Mucosa of descending colon (tissue), 3 donors: ENCODE measurements around the gene CFAP61. TPM values are rescaled to one million over a fixed set of nuclear protein-coding genes. Genes with fewer than 3 reads are reported as not detected.

ENCODE experiments used
- ATAC-seq: fragments of 200-7000 bp; cut with Tn5 transposase; one replicate; pipeline ENCODE4 v1.9.1; 2020; ENCODE audit warnings: mild to moderate bottlenecking, moderate library complexity
- DNase-seq, 3 donors: peaks; one replicate each; pipeline ENCODE4 v3.0.0-alpha.2; 2020
- H3K36me3 ChIP-seq: fragments of 200-600 bp; one replicate; pipeline ENCODE4 v1.8.0; 2021; ENCODE audit warnings: low read depth, mild to moderate bottlenecking
- H3K4me1 ChIP-seq: fragments of 200-600 bp; one replicate; pipeline ENCODE4 v1.8.0; 2021; ENCODE audit warnings: low read depth, mild to moderate bottlenecking
- H3K4me3 ChIP-seq: fragments of 200-600 bp; one replicate; pipeline ENCODE4 v1.8.0; 2021; ENCODE audit warnings: mild to moderate bottlenecking
- H3K9me3 ChIP-seq: fragments of 200-600 bp; one replicate; pipeline ENCODE4 v1.8.0; 2021; ENCODE audit warnings: mild to moderate bottlenecking
- CTCF ChIP-seq: fragments of 200-600 bp; IDR thresholded peaks from one replicate; pipeline ENCODE4 v1.8.0; 2022; ENCODE audit warnings: antibody characterized with exemption, mild to moderate bottlenecking
- intact Hi-C, 2 donors: fragments of 100-400 bp; cut with DNase I in 1 of 2; cut with micrococcal nuclease in 1 of 2; formaldehyde crosslinking; loops; one replicate each; pipeline versions ENCODE4 v1.11.0 to v1.11.1; 2022; cut with DNase I, micrococcal nuclease
- total RNA-seq, 3 donors: library from RNA; stranded (reverse); fragmentation: NEBNext Ultra II Directional in 2 of 3; extraction: Animal tissue kit (Norgen Biotek cat#: 25700) in 2 of 3; gene quantifications; one replicate each; pipeline versions ENCODE4 v1.2.1 to v1.2.4, GENCODE V29; 2021 to 2023
- donor health status: DM: no; HTN: no; CAD: no; lungs with moderate emphysema.
- donor health status: DM: no; HTN: no; CAD: no.
- donor health status: DM: no; HTN: yes; CAD: no.

The CFAP61 gene
- total RNA-seq, 3 donors from 2014 or later, result 0.35 to 0.79 TPM; not detected in 1

DNA sequence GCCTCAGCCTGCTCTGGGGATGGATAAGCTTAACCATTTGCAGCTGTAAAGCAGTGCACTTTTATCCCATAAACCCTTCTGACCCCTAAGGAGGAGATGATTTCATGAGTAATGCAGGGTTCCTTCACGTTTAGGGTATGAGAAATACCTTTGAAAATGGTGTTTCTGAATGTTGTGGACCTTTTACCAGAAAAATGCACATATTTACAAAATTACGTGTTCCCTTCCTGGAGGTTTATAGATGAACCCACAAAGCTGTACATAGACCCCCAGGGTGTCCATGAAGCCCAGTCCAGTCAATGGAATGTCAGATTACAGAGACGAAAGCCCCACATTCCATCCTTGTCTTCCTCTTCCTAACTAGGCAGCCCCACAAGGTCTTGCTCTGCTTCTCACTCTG is 237.0 kb downstream of the CFAP61 start:
- Histone ChIP-seq H3K36me3 (no peaks in the 10 kb centered on the region), H3K4me3 (no peak overlapping the region), H3K9me3 (no peaks in the 10 kb centered on the region), H3K4me1 (no peaks in the 10 kb centered on the region)
- intact Hi-C loops, result no loop called here
- TF ChIP-seq CTCF, result no peak
- DNase-seq, result no peak
- ATAC-seq, result no peak

DNA sequence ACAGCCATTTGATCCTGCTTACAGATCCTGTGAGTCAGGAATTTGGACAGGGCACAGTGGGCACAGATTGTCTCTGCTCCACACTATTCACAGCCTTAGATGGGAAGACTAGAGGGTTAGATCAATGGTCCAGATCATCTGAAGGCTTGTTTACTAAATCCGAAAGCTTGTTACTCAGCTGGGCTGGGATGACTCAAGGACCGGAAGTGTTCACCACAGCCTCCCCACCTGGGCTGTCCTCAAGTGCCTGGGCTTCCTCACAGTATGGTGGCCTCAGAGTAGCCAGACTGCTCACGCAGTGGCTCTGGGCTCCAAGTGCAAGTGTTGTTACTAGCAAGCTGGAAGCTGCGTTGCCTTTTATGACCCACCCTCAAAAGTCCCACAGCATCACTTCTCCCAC is 240.1 kb downstream of the CFAP61 start:
- Histone ChIP-seq H3K4me3 (no peak overlapping the region), H3K9me3 (no peaks in the 10 kb centered on the region), H3K4me1 (no peaks in the 10 kb centered on the region), H3K36me3 (no peaks in the 10 kb centered on the region)
- DNase-seq (no peak), ATAC-seq (no peak)
- TF ChIP-seq CTCF, result no peak
- intact Hi-C loops, result no loop called here

- no peak for TF ChIP-seq CTCF
- DNase-seq, result no peak
Observed at GRCh38 chr20:20293141-20293540, 240.8 kb downstream of the CFAP61 start.

DNA sequence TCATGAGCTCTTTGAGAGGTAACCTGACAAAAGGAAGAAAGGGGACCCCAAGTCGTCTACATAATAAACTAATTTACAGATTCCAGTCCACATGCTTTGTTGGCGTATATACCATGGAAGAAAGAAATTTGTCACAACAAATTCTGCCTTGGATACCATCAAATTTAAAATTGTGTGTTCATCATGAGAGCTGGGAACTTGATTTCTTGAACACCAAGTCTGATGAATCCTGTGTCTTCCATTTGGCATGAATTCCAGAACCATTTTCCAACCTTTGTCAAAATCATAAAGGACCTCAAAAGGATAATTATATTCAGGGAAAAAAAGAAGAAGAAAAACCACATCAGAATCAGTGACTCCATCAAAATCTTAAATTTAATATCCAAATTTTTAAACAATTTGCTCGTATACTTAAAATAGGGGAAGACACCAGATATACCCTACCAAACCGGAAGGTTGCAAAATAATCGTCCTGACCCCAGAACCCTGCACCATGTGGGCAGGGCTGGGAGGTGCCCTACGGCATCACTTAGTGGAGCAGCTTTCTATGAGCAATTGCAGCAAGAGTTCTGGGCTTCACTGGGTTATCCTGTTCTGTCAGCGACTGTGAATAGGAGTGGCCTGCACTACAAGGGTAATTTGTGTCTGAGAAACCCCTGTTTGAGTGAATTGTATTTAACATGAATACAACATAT is 241.5 kb downstream of the CFAP61 start:
- H3K36me3 ChIP-seq, result no peaks in the 10 kb centered on the region
- intact Hi-C loops, result no loop called here
- no peak for TF ChIP-seq CTCF
- H3K4me3 ChIP-seq, result no peak overlapping the region
- ATAC-seq (no peak), DNase-seq (no peak)
- H3K4me1 ChIP-seq, result no peaks in the 10 kb centered on the region
- H3K9me3 ChIP-seq, result no peaks in the 10 kb centered on the region

More at GRCh38 chr20:20293141-20293540, 240.8 kb downstream of the CFAP61 start:
- no peaks in the 10 kb centered on the region for H3K9me3 ChIP-seq
- no peak for ATAC-seq
- no peaks in the 10 kb centered on the region for H3K4me1 ChIP-seq
- intact Hi-C loops, result no loop called here
- no peak overlapping the region for H3K4me3 ChIP-seq
- H3K36me3 ChIP-seq, result no peaks in the 10 kb centered on the region

- Histone ChIP-seq H3K9me3 (no peaks in the 10 kb centered on the region), H3K4me3 (no peak overlapping the region), H3K4me1 (no peaks in the 10 kb centered on the region), H3K36me3 (no peaks in the 10 kb centered on the region)
- ATAC-seq (no peak), DNase-seq (no peak)
- no peak for TF ChIP-seq CTCF
- intact Hi-C loops, result no loop called here
Observed at GRCh38 chr20:20295621-20296498, 243.5 kb downstream of the CFAP61 start.
